ENCODE data around the gene TRAPPC3.
"Not testable (repeated sequence)": the region's sequence is repeated elsewhere in the genome, so short reads cannot be mapped to it uniquely, and the experiment has no call there.

TRAPPC3 gene

GRCh38 chr1:36149237-36149972, at the start of gene TRAPPC3:
TSS of gene TRAPPC3 (minus strand) at chr1:36149486. CDS start at chr1:36149378, 108 bp downstream.
- DNase-seq = peak; percentile 97 to 99

GRCh38 chr1:36198641-36199040, 49.4 kb upstream of the TRAPPC3 start:
- DNase-seq = no peak

- not testable (repeated sequence) for DNase-seq
These were observed 47.5 kb upstream of the TRAPPC3 start for GRCh38 chr1:36196805-36197204.

GRCh38 chr1:36187800-36188593, 38.7 kb upstream of the TRAPPC3 start:
- DNase-seq = peak; percentile 60 to 76

DNA sequence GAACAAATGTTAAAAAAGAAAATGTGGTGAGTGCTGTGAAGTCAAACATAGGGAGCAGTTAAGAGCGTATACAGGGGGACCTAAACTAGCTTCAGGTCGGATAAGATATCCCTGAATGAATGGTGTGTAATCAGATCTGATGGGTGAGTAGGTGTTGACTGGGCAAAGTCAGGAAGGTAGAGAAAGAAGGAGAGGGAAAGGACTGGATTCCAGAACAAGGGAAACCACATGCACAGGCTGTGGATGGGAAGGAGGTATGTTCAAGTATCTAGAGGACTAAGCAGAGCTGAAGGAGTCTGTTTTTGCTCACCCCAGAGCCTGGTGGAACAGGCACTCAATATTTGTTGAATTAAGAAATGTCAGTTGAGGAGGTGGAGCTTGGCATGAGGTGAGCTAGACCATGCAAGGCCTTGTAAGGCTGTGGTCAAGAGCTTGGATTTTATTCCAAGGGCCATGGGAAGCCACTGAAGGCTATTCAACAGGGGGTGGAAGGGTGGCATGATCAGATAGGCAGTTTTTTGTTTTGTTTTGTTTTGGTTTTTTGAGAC, 34.1 kb upstream of the TRAPPC3 start:
- DNase-seq = no peak

GRCh38 chr1:36182734-36183133, 33.4 kb upstream of the TRAPPC3 start:
- no peak for DNase-seq

DNA sequence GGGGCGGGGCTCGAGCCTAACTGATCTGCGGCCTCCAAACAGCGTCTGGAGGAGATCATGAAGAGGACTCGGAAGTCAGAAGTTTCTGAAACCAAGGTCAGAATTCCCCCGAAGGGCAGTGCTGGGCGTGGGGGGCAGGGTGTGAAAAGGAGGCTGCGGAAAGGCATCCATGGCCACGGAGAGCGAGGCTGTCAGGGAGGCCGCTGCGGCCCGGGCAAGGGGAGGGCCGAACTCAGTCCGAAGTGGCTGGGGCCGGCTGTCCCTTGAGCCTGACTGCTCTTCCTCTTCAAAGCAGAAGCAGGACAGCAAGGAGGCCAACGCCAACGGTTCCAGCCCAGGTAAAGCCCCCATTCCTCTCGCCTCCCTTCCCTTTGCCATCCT, 29.9 kb upstream of the TRAPPC3 start:
- DNase-seq = no peak

GRCh38 chr1:36178471-36179219, 29.4 kb upstream of the TRAPPC3 start:
- no peak for DNase-seq

DNA sequence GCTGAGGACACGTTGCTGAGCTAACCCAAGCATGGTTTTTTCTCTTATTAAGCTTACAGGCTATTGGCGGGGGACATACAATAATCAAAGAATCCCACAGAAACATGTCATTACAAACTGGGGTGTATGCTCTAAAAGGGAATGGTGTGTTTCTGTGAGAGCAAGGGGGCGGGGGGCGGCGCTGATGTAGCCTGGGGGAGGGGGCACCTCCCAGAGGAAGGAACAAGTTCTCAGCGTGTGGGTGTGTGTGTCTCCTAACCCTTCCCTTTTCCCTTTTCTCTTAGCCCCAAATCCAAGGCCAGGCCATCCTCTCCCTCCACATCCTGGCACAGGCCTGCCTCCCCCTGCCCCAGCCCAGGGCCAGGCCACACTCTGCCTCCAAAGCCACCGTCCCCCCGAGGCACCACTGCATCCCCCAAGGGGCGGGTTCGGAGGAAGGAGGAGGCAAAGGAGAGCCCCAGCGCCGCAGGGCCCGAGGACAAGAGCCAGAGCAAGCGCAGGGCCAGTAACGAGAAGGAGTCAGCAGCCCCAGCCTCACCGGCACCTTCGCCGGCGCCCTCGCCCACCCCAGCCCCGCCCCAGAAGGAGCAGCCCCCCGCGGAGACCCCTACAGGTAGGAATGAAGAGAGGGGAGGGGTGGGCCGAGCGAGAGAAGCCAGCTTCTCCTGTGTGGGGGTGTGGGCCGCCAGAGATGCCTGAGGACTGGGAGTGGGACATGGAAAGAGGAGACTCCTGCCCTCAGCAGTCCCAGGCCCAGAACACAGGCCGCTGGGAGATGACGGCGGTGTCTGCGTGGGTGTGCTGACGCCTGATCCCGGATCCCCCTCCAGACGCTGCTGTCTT, 28.5 kb upstream of the TRAPPC3 start:
- DNase-seq = no peak

DNA sequence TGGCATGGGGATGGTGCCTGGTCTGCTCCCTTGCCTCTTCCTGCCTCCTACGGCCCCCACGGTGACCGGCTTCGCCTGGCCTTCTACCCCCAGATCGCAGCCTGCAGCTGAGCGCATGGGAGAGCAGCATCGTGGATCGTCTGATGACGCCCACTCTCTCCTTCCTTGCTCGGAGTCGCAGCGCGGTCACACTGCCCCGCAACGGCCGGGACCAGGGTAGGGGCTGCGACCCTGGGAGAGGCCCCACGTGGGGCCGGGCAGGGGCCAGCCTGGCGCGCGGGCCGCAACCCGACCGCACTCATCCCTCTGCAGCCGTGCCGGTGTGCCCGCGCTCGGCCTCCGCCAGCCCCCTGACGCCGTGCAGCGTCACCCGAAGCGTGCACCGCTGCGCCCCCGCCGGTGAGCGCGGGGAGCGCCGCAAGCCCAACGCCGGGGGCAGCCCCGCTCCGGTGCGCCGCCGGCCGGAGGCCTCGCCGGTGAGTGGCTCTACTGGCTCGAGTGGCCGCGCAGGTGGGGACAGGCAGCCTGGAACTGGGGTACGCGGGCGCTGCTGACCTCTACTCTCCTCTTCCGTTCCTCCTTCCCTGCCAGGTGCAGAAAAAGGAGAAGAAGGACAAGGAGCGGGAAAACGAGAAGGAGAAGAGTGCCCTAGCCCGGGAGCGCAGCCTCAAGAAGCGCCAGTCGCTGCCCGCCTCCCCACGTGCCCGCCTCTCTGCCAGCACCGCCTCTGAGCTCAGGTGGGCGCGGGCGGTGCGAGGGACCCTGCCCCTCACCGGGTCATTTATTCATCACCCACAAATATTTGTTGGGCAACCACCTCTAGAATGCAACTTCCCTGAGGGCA, 27.0 kb upstream of the TRAPPC3 start:
- no peak for DNase-seq

DNA sequence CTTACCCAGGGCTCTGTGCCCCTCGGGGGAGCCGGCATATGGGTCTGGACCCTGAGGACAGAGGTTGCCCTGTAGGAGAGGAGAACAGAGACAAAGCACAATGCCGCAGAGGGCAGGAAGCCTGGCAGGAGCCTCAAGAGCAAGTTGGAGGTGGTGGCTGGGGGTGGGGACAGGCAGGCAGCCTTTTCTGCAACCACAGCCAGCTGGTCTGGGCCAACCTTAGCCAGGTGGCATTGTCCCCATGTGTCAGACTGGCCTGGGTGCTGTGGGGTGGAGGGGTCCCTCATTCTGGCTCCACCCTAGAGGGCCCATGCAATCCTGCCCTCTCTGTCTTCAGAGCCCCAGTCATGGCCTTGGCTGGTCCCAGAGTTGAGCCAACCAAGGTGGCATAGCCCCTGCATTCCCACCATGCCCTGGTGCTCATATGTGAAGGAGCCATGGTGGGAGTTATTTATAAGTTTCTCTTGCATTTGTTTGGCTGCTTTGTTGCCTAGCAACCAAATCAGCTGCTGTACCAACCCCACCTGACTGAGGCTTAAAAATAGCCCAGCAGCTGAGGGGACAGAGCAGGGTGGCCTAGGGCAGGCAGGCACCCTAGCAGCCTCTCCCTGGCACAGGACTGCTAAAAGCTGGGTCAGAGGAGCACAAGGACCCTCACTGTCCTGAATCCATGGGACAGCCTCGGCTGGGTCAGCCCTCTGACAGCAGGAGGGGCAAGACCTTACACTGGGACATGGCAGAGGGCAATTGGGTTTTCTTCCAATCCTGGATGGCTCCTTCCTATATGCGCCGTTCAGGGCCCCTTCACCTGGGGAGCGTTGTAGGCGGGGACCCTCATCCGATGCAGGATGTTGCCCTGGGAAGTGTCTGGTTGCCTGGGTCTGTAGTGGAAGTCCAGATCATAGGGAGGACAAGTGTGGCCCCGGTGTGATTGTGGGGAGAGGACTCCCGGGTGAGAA, 26.1 kb upstream of the TRAPPC3 start:
- no peak for DNase-seq

DNA sequence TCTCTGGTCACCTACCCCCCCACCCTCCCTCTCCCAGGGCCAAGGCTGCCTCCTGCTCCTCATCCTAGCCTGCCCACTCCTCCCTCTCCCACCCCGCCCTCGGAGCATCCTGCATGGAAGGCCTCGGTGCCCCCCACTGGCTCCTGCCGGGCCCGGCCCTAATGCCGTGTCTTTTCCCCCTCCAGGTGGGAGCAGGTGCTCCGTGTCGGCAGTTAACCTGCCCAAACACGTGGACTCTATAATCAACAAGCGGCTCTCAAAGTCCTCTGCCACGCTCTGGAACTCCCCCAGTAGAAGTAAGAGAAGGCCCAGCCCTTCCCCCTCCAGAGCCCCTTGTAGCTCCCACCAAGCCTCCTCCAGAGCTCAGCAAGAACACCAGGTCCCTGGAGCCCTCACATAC, 25.4 kb upstream of the TRAPPC3 start:
- no peak for DNase-seq

DNA sequence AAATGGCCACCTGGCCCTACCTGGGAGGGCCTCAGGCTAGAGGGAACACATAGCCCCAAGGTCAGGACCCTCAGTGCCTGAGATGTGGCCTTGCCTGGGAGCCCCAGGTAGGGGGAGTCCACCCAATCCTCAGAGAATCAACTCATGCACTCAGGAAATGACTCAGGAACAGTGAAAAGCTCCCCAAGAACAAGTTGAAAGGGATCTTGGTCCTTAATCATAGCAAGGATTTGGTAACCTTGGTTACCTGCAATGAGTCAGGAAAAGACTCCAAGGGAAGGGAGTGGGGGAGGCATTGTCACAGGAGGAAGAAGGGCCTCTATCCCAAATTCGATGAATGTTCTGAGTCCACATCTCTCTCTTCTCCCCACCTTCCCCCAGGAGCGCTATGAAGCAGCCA, 23.7 kb upstream of the TRAPPC3 start:
- no peak for DNase-seq

- no peak for DNase-seq
These were observed 22.9 kb upstream of the TRAPPC3 start for GRCh38 chr1:36172017-36172747.

DNA sequence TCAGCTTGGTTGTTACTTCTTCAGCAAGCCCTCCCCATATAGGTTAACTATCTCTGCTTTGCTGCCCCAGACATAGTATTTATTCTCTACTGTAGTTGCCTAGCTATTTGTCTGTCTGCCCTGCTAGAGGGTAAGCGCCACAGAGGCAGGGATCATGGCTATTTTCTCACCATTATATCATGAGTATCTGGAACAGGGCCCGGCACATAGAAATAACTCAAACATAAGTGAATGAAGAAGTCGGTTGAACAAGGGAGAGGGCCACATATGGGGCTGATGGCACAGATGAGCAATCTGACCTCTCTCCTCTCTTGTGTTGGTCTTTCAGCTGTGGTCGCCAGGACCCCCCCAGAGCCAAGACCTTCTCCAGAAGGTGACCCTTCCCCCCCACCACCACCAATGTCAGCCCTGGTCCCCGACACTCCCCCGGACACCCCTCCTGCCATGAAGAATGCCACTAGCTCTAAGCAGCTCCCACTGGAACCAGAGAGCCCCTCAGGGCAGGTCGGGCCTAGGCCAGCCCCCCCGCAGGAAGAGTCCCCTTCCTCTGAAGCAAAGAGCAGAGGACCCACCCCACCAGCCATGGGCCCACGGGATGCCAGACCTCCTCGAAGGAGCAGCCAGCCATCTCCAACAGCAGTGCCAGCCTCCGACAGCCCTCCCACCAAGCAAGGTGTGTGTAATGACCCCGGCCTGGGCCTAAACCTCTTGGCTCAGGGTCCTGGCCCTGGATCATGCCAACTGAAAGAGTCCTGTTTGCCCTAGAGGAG, 21.5 kb upstream of the TRAPPC3 start:
- no peak for DNase-seq

DNA sequence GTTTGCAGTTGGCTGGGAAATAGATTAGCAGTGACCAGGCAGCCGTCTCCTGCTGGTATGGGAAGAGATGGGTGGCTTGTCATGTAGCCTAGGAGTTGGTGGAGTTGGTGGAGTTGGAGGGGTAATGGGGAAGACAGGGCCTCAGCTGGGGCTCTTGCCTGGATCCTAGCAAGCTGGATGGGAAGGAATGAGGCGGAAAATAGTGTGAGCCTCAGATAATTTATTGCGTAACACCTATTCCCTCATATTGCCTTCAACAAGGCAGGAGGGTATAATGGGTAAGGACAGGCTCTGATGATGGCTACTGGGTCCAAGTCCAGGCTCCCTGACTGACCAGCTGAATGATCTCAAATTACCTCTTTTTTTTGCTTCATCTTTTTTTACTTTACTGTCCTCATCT, 19.2 kb upstream of the TRAPPC3 start:
- no peak for DNase-seq

DNA sequence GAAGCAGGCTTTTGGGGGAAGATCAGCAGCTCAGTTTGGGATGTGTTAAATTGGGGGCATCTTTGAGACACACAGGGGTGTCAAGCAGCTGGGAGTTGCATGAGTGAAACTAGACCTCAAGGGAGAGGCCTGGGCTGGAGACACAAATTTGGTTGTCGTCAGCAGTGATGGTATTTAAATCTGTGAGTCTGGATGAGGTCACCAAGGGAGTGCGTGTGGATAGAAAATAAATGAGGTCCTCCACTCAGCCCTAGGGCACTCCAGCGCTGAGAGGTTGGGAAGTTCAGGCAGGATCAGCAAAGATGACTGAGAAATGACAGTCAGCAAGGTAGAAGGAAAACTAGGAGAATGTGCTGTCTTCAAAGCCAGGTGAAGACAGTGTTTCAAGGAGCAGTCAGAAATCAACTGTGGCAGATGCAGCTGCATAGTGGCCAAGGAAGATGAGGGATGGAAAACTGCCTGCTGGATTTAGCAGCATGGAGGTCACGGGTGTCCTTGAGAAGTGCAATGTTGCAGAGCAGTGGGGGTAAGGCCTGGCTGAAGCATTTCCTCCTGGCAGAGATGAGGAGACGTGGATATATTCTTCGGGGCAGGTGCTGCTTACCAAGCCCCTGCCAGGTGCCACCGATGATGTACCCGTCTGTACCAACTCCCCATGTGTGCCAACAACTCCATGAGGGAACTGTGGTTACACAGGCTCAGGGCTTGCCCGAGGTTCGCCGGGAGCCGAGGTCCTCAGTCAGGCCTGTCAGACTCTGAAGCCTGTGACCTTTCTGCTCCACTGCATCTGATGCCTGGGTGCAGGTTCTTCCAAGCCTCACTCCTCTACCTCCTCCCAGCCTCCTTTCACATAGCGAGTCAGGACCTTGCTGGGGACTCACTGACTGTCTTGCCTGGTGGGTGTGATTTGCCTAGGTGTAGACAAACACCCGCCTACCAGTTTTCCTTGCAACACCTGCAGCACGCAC, 17.9 kb upstream of the TRAPPC3 start:
- no peak for DNase-seq

All from NCI-H524 (cell line).